D721Med (cell line): ENCODE results near the gene CDH13.

Experiments used
- DNase-seq: peaks from one replicate; pipeline ENCODE4 v3.0.0; 2011; ENCODE audit warnings: low spot score; ENCODE audit not compliant: insufficient read length
- FAIRE-seq: peaks from 2 replicates; lab custom pipeline; 2011; peaks lifted over from hg19 to GRCh38; lab: Jason Lieb, UNC
- CTCF ChIP-seq: IDR thresholded peaks from 2 replicates; pipeline ENCODE4 v1.5.1; 2012; ENCODE audit warnings: mild to moderate bottlenecking, control low read depth; ENCODE audit not compliant: insufficient read depth; ENCODE audit errors: missing control alignments

Gene CDH13

GRCh38 chr16:83837566-83837965, 1210.8 kb downstream of the CDH13 start:
- FAIRE-seq (no peak), DNase-seq (no peak)
- no peak for TF ChIP-seq CTCF

GRCh38 chr16:83838151-83838550, 1211.4 kb downstream of the CDH13 start:
- TF ChIP-seq CTCF, result no peak
- DNase-seq (no peak), FAIRE-seq (no peak)

GRCh38 chr16:83839561-83839960, 1212.8 kb downstream of the CDH13 start:
- FAIRE-seq (no peak), DNase-seq (no peak)
- TF ChIP-seq CTCF, result no peak

GRCh38 chr16:83840060-83840617, 1213.4 kb downstream of the CDH13 start:
- TF ChIP-seq CTCF, result no peak
- DNase-seq (no peak), FAIRE-seq (no peak)

GRCh38 chr16:83842291-83842690, 1215.5 kb downstream of the CDH13 start:
- no peak for FAIRE-seq
- no peak for DNase-seq
- TF ChIP-seq CTCF, result no peak

- TF ChIP-seq CTCF, result no peak
- FAIRE-seq, result no peak
- no peak for DNase-seq
Observed at GRCh38 chr16:83842756-83843507, 1216.2 kb downstream of the CDH13 start.

GRCh38 chr16:83843657-83844056, 1216.9 kb downstream of the CDH13 start:
- DNase-seq (no peak), FAIRE-seq (no peak)
- no peak for TF ChIP-seq CTCF
